ENCODE data around the gene MIPEP. TPM values are rescaled to one million over a fixed set of nuclear protein-coding genes. Genes with fewer than 3 reads are reported as not detected.

Gene MIPEP
- total RNA-seq, 1 donor: 3.5 TPM

- Histone ChIP-seq H3K27me3 (ENCODE audit: insufficient read depth, low read length) (no peaks in the 10 kb centered on the region), H3K4me1 (ENCODE audit: insufficient read depth, low read length) (peaks cover 3% of the 10 kb centered on the region), H3K9me3 (ENCODE audit: low read depth, low read length) (no peaks in the 10 kb centered on the region), H3K4me3 (ENCODE audit: low read length) (no peak overlapping the region)
These were observed 71.4 kb downstream of the MIPEP start for GRCh38 chr13:23817830-23818229.

- no peaks in the 10 kb centered on the region for H3K27me3 ChIP-seq (ENCODE audit: insufficient read depth, low read length)
- H3K4me3 ChIP-seq (ENCODE audit: low read length): no peak overlapping the region
- H3K9me3 ChIP-seq (ENCODE audit: low read depth, low read length): no peaks in the 10 kb centered on the region
- H3K4me1 ChIP-seq (ENCODE audit: insufficient read depth, low read length): peaks cover 5% of the 10 kb centered on the region
These were observed 72.1 kb downstream of the MIPEP start for GRCh38 chr13:23817136-23817535.

GRCh38 chr13:23813635-23814034 is 75.6 kb downstream of the MIPEP start:
- H3K27me3 ChIP-seq (ENCODE audit: insufficient read depth, low read length): no peaks in the 10 kb centered on the region
- peaks cover 16% of the 10 kb centered on the region for H3K4me1 ChIP-seq (ENCODE audit: insufficient read depth, low read length)
- H3K9me3 ChIP-seq (ENCODE audit: low read depth, low read length): no peaks in the 10 kb centered on the region
- H3K4me3 ChIP-seq (ENCODE audit: low read length): no peak overlapping the region

- Histone ChIP-seq H3K27me3 (ENCODE audit: insufficient read depth, low read length) (no peaks in the 10 kb centered on the region), H3K4me1 (ENCODE audit: insufficient read depth, low read length) (peaks cover 19% of the 10 kb centered on the region), H3K9me3 (ENCODE audit: low read depth, low read length) (no peaks in the 10 kb centered on the region), H3K4me3 (ENCODE audit: low read length) (no peak overlapping the region)
These were observed 77.7 kb downstream of the MIPEP start for GRCh38 chr13:23811366-23812062.

GRCh38 chr13:23810685-23811240 is 78.4 kb downstream of the MIPEP start:
- Histone ChIP-seq H3K27me3 (ENCODE audit: insufficient read depth, low read length) (no peaks in the 10 kb centered on the region), H3K4me3 (ENCODE audit: low read length) (no peak overlapping the region), H3K4me1 (ENCODE audit: insufficient read depth, low read length) (peaks cover 19% of the 10 kb centered on the region), H3K9me3 (ENCODE audit: low read depth, low read length) (no peaks in the 10 kb centered on the region)

- no peaks in the 10 kb centered on the region for H3K9me3 ChIP-seq (ENCODE audit: low read depth, low read length)
- H3K4me3 ChIP-seq (ENCODE audit: low read length): no peak overlapping the region
- H3K27me3 ChIP-seq (ENCODE audit: insufficient read depth, low read length): no peaks in the 10 kb centered on the region
- H3K4me1 ChIP-seq (ENCODE audit: insufficient read depth, low read length): peaks cover 19% of the 10 kb centered on the region
These were observed 80.4 kb downstream of the MIPEP start for GRCh38 chr13:23808803-23809202.

- H3K4me1 ChIP-seq (ENCODE audit: insufficient read depth, low read length): peaks cover 15% of the 10 kb centered on the region
- H3K27me3 ChIP-seq (ENCODE audit: insufficient read depth, low read length): no peaks in the 10 kb centered on the region
- H3K4me3 ChIP-seq (ENCODE audit: low read length): no peak overlapping the region
- no peaks in the 10 kb centered on the region for H3K9me3 ChIP-seq (ENCODE audit: low read depth, low read length)
These were observed 82.2 kb downstream of the MIPEP start for GRCh38 chr13:23806874-23807526.

GRCh38 chr13:23805821-23806220 is 83.4 kb downstream of the MIPEP start:
- Histone ChIP-seq H3K27me3 (ENCODE audit: insufficient read depth, low read length) (no peaks in the 10 kb centered on the region), H3K4me1 (ENCODE audit: insufficient read depth, low read length) (peaks cover 6% of the 10 kb centered on the region), H3K9me3 (ENCODE audit: low read depth, low read length) (no peaks in the 10 kb centered on the region), H3K4me3 (ENCODE audit: low read length) (no peak overlapping the region)

GRCh38 chr13:23805122-23805521 is 84.1 kb downstream of the MIPEP start:
- peaks cover 6% of the 10 kb centered on the region for H3K4me1 ChIP-seq (ENCODE audit: insufficient read depth, low read length)

GRCh38 chr13:23804166-23804565 is 85.0 kb downstream of the MIPEP start:
- Histone ChIP-seq H3K4me3 (ENCODE audit: low read length) (no peak overlapping the region), H3K9me3 (ENCODE audit: low read depth, low read length) (no peaks in the 10 kb centered on the region), H3K27me3 (ENCODE audit: insufficient read depth, low read length) (no peaks in the 10 kb centered on the region), H3K4me1 (ENCODE audit: insufficient read depth, low read length) (peaks cover 6% of the 10 kb centered on the region)

More at GRCh38 chr13:23805122-23805521, 84.1 kb downstream of the MIPEP start:
- H3K27me3 ChIP-seq (ENCODE audit: insufficient read depth, low read length): no peaks in the 10 kb centered on the region
- H3K9me3 ChIP-seq (ENCODE audit: low read depth, low read length): no peaks in the 10 kb centered on the region
- no peak overlapping the region for H3K4me3 ChIP-seq (ENCODE audit: low read length)

- H3K4me3 ChIP-seq (ENCODE audit: low read length): no peak overlapping the region
- H3K4me1 ChIP-seq (ENCODE audit: insufficient read depth, low read length): no peaks in the 10 kb centered on the region
- H3K9me3 ChIP-seq (ENCODE audit: low read depth, low read length): no peaks in the 10 kb centered on the region
- H3K27me3 ChIP-seq (ENCODE audit: insufficient read depth, low read length): no peaks in the 10 kb centered on the region
These were observed 88.1 kb downstream of the MIPEP start for GRCh38 chr13:23801141-23801540.

- H3K9me3 ChIP-seq (ENCODE audit: low read depth, low read length): no peaks in the 10 kb centered on the region
- no peak overlapping the region for H3K4me3 ChIP-seq (ENCODE audit: low read length)
- no peaks in the 10 kb centered on the region for H3K4me1 ChIP-seq (ENCODE audit: insufficient read depth, low read length)
- H3K27me3 ChIP-seq (ENCODE audit: insufficient read depth, low read length): no peaks in the 10 kb centered on the region
These were observed 89.3 kb downstream of the MIPEP start for GRCh38 chr13:23799945-23800344.

- Histone ChIP-seq H3K4me3 (ENCODE audit: low read length) (no peak overlapping the region), H3K27me3 (ENCODE audit: insufficient read depth, low read length) (no peaks in the 10 kb centered on the region), H3K4me1 (ENCODE audit: insufficient read depth, low read length) (no peaks in the 10 kb centered on the region), H3K9me3 (ENCODE audit: low read depth, low read length) (no peaks in the 10 kb centered on the region)
These were observed 91.8 kb downstream of the MIPEP start for GRCh38 chr13:23797276-23797903.

GRCh38 chr13:23796551-23796950 is 92.6 kb downstream of the MIPEP start:
- Histone ChIP-seq H3K27me3 (ENCODE audit: insufficient read depth, low read length) (no peaks in the 10 kb centered on the region), H3K9me3 (ENCODE audit: low read depth, low read length) (no peaks in the 10 kb centered on the region), H3K4me1 (ENCODE audit: insufficient read depth, low read length) (no peaks in the 10 kb centered on the region), H3K4me3 (ENCODE audit: low read length) (no peak overlapping the region)
